Hepatocyte (in vitro differentiated cells): ENCODE data around the gene TXNL1. TPM values are rescaled to one million over a fixed set of nuclear protein-coding genes. Genes with fewer than 3 reads are reported as not detected.

Experiments used
- DNase-seq: peaks from one replicate; pipeline ENCODE4 v3.0.0-alpha.2; 2016; ENCODE audit warnings: low spot score
- H2AFZ ChIP-seq: fragments of 200-600 bp; sonication (generic); 2 replicates; pipeline ENCODE4 v1.6.0; 2016; ENCODE audit warnings: antibody characterized with exemption, mild to moderate bottlenecking
- H3K27ac ChIP-seq: fragments of 200-600 bp; sonication (generic); 2 replicates; pipeline ENCODE4 v1.5.1; 2016; ENCODE audit warnings: mild to moderate bottlenecking
- H3K27me3 ChIP-seq: fragments of 200-600 bp; sonication (generic); 2 replicates; pipeline ENCODE4 v1.6.1; 2016
- H3K36me3 ChIP-seq: fragments of 200-600 bp; sonication (generic); replicated peaks from 2 replicates; pipeline ENCODE4 v1.5.1; 2016; ENCODE audit warnings: low read depth; ENCODE audit not compliant: insufficient read depth
- H3K4me1 ChIP-seq: fragments of 200-600 bp; sonication (generic); 2 replicates; pipeline ENCODE4 v1.5.1; 2016; ENCODE audit warnings: mild to moderate bottlenecking, moderate library complexity; ENCODE audit not compliant: insufficient read depth
- H3K4me2 ChIP-seq: fragments of 200-600 bp; sonication (generic); 2 replicates; pipeline ENCODE4 v1.6.0; 2016
- H3K4me3 ChIP-seq: fragments of 200-600 bp; sonication (generic); 2 replicates; pipeline ENCODE4 v1.5.1; 2016; ENCODE audit warnings: mild to moderate bottlenecking
- H3K79me2 ChIP-seq: fragments of 200-600 bp; sonication (generic); 2 replicates; pipeline ENCODE4 v1.6.0; 2017; ENCODE audit warnings: mild to moderate bottlenecking
- H3K9me2 ChIP-seq: fragments of 200-600 bp; sonication (generic); replicated peaks from 2 replicates; pipeline ENCODE4 v1.6.0; 2017; ENCODE audit warnings: mild to moderate bottlenecking; ENCODE audit not compliant: insufficient read depth
- H3K9me3 ChIP-seq: fragments of 200-600 bp; sonication (generic); 2 replicates; pipeline ENCODE4 v1.5.1; 2016; ENCODE audit warnings: low read depth, mild to moderate bottlenecking
- H4K20me1 ChIP-seq: fragments of 200-600 bp; sonication (generic); 2 replicates; pipeline ENCODE4 v1.6.0; 2016; ENCODE audit warnings: mild to moderate bottlenecking; ENCODE audit not compliant: insufficient read depth, poor library complexity, severe bottlenecking
- CTCF ChIP-seq: fragments of 200-600 bp; sonication (generic); IDR thresholded peaks from 2 replicates; pipeline ENCODE4 v1.5.1; 2016; ENCODE audit warnings: antibody characterized with exemption, mild to moderate bottlenecking; ENCODE audit not compliant: poor library complexity
- EZH2 ChIP-seq: fragments of 200-600 bp; sonication (generic); IDR thresholded peaks from 2 replicates; pipeline ENCODE4 v1.6.1; 2016; ENCODE audit warnings: antibody characterized with exemption, mild to moderate bottlenecking, borderline replicate concordance
- EZH2phosphoT487 ChIP-seq: fragments of 200-600 bp; sonication (generic); IDR thresholded peaks from one replicate; pipeline ENCODE4 v1.6.1; 2018; ENCODE audit warnings: antibody characterized with exemption, mild to moderate bottlenecking, low read depth, moderate library complexity; ENCODE audit not compliant: unreplicated experiment, severe bottlenecking
- WGBS: methylation state at CpG from one replicate; pipeline ENCODE4 v1.1.6; 2016; ENCODE audit warnings: low lambda C conversion rate; ENCODE audit errors: missing lambda C conversion rate; 5-methylcytosine and 5-hydroxymethylcytosine counted together
- polyA plus RNA-seq: library from polyadenylated mRNA; unstranded; fragments of >200 nt; fragmentation: Nextera tagmentation; extraction: Ambion mirVana; gene quantifications from 2 replicates; pipeline ENCODE4 v1.2.1, GENCODE V29; 2016
- total RNA-seq: library from RNA; depleted of rRNA; stranded (reverse); fragments of >200 nt; gene quantifications from 2 replicates; pipeline ENCODE4 v1.2.3, GENCODE V29; 2014

Gene TXNL1
- total and polyA plus RNA-seq, 2 experiments from 2014 or later = 60.8 to 77.0 TPM

- H2AFZ ChIP-seq = no peak overlapping the region
- peaks cover 87% of the 10 kb centered on the region for H4K20me1 ChIP-seq
- no peaks in the 10 kb centered on the region for H3K27me3 ChIP-seq
- H3K4me3 ChIP-seq = no peak overlapping the region
- 79% methylated on average over 7 of the region's 7 CpGs for WGBS
- H3K36me3 ChIP-seq = no peaks in the 10 kb centered on the region
- peaks cover 98% of the 10 kb centered on the region for H3K79me2 ChIP-seq
- no peak for DNase-seq
- H3K9me2 ChIP-seq = no peaks in the 10 kb centered on the region
- H3K9me3 ChIP-seq = no peaks in the 10 kb centered on the region
- peak overlapping the region; percentile 65 for H3K4me2 ChIP-seq
- H3K4me1 ChIP-seq = peaks cover 32% of the 10 kb centered on the region
- TF ChIP-seq EZH2 (no peak), EZH2phosphoT487 (no peak), CTCF (no peak)
- peak overlapping the region; percentile 28 for H3K27ac ChIP-seq
These were observed 6.0 kb downstream of the TXNL1 start for GRCh38 chr18:56632070-56633022.

GRCh38 chr18:56627991-56628390 is 10.4 kb downstream of the TXNL1 start:
- peaks cover 4% of the 10 kb centered on the region for H3K36me3 ChIP-seq
- H3K4me3 ChIP-seq = no peak overlapping the region
- H3K4me2 ChIP-seq = no peak overlapping the region
- TF ChIP-seq CTCF = no peak
- TF ChIP-seq EZH2 = no peak
- no peak for TF ChIP-seq EZH2phosphoT487
- peaks cover 23% of the 10 kb centered on the region for H3K4me1 ChIP-seq
- DNase-seq = no peak
- peaks cover 98% of the 10 kb centered on the region for H3K79me2 ChIP-seq
- H3K27me3 ChIP-seq = no peaks in the 10 kb centered on the region
- 79% methylated on average over 2 of the region's 2 CpGs for WGBS
- no peaks in the 10 kb centered on the region for H3K9me3 ChIP-seq
- H2AFZ ChIP-seq = no peak overlapping the region
- no peak overlapping the region for H3K27ac ChIP-seq
- peaks cover 80% of the 10 kb centered on the region for H4K20me1 ChIP-seq
- no peaks in the 10 kb centered on the region for H3K9me2 ChIP-seq

- Histone ChIP-seq H3K79me2 (peaks cover 9% of the 10 kb centered on the region), H3K36me3 (no peaks in the 10 kb centered on the region), H3K27ac (no peak overlapping the region), H3K9me2 (no peaks in the 10 kb centered on the region), H4K20me1 (peaks cover 4% of the 10 kb centered on the region), H3K4me2 (no peak overlapping the region), H2AFZ (no peak overlapping the region), H3K9me3 (no peaks in the 10 kb centered on the region), H3K27me3 (no peaks in the 10 kb centered on the region), H3K4me1 (no peaks in the 10 kb centered on the region), H3K4me3 (no peak overlapping the region)
- WGBS = 78% methylated on average over 7 of the region's 7 CpGs
- no peak for DNase-seq
- TF ChIP-seq CTCF (no peak), EZH2phosphoT487 (no peak), EZH2 (no peak)
These were observed 22.5 kb downstream of the TXNL1 start for GRCh38 chr18:56615738-56616520.
